Measurements from ENCODE around the gene MAD1L1.

Gene MAD1L1

DNA sequence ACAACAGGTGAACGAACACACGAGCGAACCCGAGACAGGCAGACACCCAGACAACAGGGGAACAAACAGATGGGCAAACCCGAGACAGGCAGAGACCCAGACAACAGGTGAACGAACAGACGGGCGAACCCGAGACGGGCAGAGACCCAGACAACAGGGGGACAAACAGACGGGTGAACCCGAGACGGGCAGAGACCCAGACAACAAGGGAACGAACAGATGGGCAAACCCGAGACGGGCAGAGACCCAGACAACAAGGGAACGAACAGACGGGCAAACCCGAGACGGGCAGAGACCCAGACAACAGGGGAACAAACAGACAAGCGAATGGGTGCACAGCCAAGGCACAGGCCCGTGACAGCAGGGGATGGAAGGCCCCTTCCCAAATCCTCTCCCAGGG lies 298.0 kb downstream of the MAD1L1 start:
- Histone ChIP-seq H3K27ac (ENCODE audit: low read depth, low read length) (no peak overlapping the region), H3K9me3 (ENCODE audit: control insufficient read depth, insufficient read depth, low read length) (peaks cover 28% of the 10 kb centered on the region; the same call in 1 of the 2 replicates), H3K27me3 (ENCODE audit: control insufficient read depth, low read length) (no peaks in the 10 kb centered on the region), H3K9me2 (replicated peaks; ENCODE audit: control insufficient read depth, low read length) (no peaks in the 10 kb centered on the region), H3K4me3 (ENCODE audit: low read length) (no peak overlapping the region), H3K4me1 (ENCODE audit: control insufficient read depth, low read length) (peaks cover 17% of the 10 kb centered on the region), H3F3A (ENCODE audit: control insufficient read depth, insufficient read depth) (0 out of 2 replicates have a peak, but pooled peaks cover 2% of the 10 kb centered on the region), H3K36me3 (ENCODE audit: control insufficient read depth, low read length) (peaks cover 42% of the 10 kb centered on the region), H3K4me2 (ENCODE audit: low read length) (no peak overlapping the region), H4K20me1 (ENCODE audit: control insufficient read depth, insufficient read depth, low read depth, low read length) (no peaks in the 10 kb centered on the region), H3K79me2 (ENCODE audit: control insufficient read depth, low read length) (peaks cover 20% of the 10 kb centered on the region)
- TF ChIP-seq EZH2phosphoT487 (IDR thresholded peaks at IDR 0.05; ENCODE audit: borderline replicate concordance, low read length) = no peak
- TF ChIP-seq, protein P1, sequence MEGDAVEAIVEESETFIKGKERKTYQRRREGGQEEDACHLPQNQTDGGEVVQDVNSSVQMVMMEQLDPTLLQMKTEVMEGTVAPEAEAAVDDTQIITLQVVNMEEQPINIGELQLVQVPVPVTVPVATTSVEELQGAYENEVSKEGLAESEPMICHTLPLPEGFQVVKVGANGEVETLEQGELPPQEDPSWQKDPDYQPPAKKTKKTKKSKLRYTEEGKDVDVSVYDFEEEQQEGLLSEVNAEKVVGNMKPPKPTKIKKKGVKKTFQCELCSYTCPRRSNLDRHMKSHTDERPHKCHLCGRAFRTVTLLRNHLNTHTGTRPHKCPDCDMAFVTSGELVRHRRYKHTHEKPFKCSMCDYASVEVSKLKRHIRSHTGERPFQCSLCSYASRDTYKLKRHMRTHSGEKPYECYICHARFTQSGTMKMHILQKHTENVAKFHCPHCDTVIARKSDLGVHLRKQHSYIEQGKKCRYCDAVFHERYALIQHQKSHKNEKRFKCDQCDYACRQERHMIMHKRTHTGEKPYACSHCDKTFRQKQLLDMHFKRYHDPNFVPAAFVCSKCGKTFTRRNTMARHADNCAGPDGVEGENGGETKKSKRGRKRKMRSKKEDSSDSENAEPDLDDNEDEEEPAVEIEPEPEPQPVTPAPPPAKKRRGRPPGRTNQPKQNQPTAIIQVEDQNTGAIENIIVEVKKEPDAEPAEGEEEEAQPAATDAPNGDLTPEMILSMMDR (IDR thresholded peaks at IDR 0.05; ENCODE audit: low read depth, low read length, poor library complexity, severe bottlenecking) = no peak

DNA sequence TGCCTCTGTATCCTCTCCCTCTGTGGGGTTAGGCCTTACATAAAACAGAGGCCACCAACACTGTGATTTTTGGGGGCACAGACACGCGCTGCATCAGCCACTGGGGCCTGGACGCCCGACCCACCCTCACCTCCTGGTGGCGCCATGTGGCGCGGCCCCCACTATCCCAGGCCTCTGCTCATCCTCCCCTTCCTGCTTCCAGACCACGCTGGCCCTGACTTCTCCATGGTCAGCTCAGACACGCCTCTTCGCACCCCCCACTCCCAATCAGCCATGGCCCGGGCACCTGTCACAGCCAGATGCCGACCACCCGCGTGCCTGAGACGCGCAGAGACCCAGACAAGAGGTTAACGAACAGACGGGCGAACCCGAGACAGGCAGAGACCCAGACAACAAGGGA lies 298.7 kb downstream of the MAD1L1 start:
- no peaks in the 10 kb centered on the region for H3K9me2 ChIP-seq (replicated peaks; ENCODE audit: control insufficient read depth, low read length)
- peaks cover 13% of the 10 kb centered on the region for H3K79me2 ChIP-seq (ENCODE audit: control insufficient read depth, low read length)
- no peak overlapping the region for H3K4me2 ChIP-seq (ENCODE audit: low read length)
- H3K4me1 ChIP-seq (ENCODE audit: control insufficient read depth, low read length) = peaks cover 10% of the 10 kb centered on the region
- TF ChIP-seq, protein P1 (IDR thresholded peaks at IDR 0.05; ENCODE audit: low read depth, low read length, poor library complexity, severe bottlenecking) = no peak
- TF ChIP-seq EZH2phosphoT487 (IDR thresholded peaks at IDR 0.05; ENCODE audit: borderline replicate concordance, low read length) = no peak
- no peaks in the 10 kb centered on the region for H3K27me3 ChIP-seq (ENCODE audit: control insufficient read depth, low read length)
- H3F3A ChIP-seq (ENCODE audit: control insufficient read depth, insufficient read depth) = 0 out of 2 replicates have a peak, but pooled peaks cover 2% of the 10 kb centered on the region
- peaks cover 42% of the 10 kb centered on the region for H3K36me3 ChIP-seq (ENCODE audit: control insufficient read depth, low read length)
- H3K4me3 ChIP-seq (ENCODE audit: low read length) = no peak overlapping the region
- H3K9me3 ChIP-seq (ENCODE audit: control insufficient read depth, insufficient read depth, low read length) = peaks cover 28% of the 10 kb centered on the region; the same call in 1 of the 2 replicates
- H4K20me1 ChIP-seq (ENCODE audit: control insufficient read depth, insufficient read depth, low read depth, low read length) = no peaks in the 10 kb centered on the region
- H3K27ac ChIP-seq (ENCODE audit: low read depth, low read length) = no peak overlapping the region

DNA sequence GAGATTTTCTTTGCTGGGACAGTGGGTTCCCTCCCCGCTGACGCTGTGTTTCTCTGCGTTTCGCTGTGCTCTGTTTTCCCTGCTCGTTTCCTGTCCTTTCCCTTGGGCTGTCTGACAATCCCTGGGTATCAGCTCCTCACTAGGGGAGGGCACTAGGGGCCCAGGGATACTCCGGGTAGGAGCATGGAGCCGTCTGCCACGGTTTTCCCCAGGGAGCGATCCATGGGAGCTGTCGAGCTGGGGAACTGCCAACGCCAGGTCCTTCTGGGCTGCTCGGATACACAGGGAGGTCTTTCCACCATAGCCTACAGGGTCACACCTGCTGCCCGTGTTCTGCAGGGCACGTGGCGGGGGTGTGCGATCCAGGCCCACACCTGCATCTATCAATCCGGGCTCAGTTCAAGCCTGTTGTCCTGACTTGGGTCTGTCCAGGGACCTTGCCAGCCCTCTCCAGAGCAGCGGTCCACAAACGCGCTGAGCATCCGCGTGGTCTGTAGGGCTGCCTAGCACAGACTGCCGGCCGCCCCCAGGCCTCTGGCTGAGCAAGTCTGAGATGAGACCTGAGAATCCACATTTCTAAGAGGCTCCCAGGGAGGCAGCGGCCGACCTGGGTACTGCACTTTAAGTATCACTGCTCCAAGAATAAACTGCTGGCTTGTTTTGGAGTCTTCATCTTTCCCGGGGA lies 299.5 kb downstream of the MAD1L1 start:
- H3F3A ChIP-seq (ENCODE audit: control insufficient read depth, insufficient read depth) = 0 out of 2 replicates have a peak, but pooled peaks cover 2% of the 10 kb centered on the region
- H3K9me3 ChIP-seq (ENCODE audit: control insufficient read depth, insufficient read depth, low read length) = peaks cover 28% of the 10 kb centered on the region; the same call in 1 of the 2 replicates
- H3K4me2 ChIP-seq (ENCODE audit: low read length) = no peak overlapping the region
- no peaks in the 10 kb centered on the region for H3K9me2 ChIP-seq (replicated peaks; ENCODE audit: control insufficient read depth, low read length)
- peaks cover 4% of the 10 kb centered on the region for H3K79me2 ChIP-seq (ENCODE audit: control insufficient read depth, low read length)
- peaks cover 42% of the 10 kb centered on the region for H3K36me3 ChIP-seq (ENCODE audit: control insufficient read depth, low read length)
- H3K27ac ChIP-seq (ENCODE audit: low read depth, low read length) = no peak overlapping the region
- TF ChIP-seq, protein P1 (IDR thresholded peaks at IDR 0.05; ENCODE audit: low read depth, low read length, poor library complexity, severe bottlenecking) = no peak
- no peak for TF ChIP-seq EZH2phosphoT487 (IDR thresholded peaks at IDR 0.05; ENCODE audit: borderline replicate concordance, low read length)
- no peaks in the 10 kb centered on the region for H3K27me3 ChIP-seq (ENCODE audit: control insufficient read depth, low read length)
- H3K4me3 ChIP-seq (ENCODE audit: low read length) = no peak overlapping the region
- no peaks in the 10 kb centered on the region for H4K20me1 ChIP-seq (ENCODE audit: control insufficient read depth, insufficient read depth, low read depth, low read length)
- H3K4me1 ChIP-seq (ENCODE audit: control insufficient read depth, low read length) = peaks cover 8% of the 10 kb centered on the region
